Urinary bladder (tissue), 4 donors: ENCODE measurements around the gene F2RL3. TPM values are rescaled to one million over a fixed set of nuclear protein-coding genes. Genes with fewer than 3 reads are reported as not detected.
A peak's percentile ranks its signal among the peaks of the same experiment; 100 is the strongest.

ENCODE experiments used
- DNase-seq: peaks from one replicate; pipeline ENCODE4 v3.0.0-alpha.2; 2015; ENCODE audit errors: extremely low spot score
- H3K27ac ChIP-seq: one replicate; pipeline ENCODE4 v1.5.1; 2013; ENCODE audit warnings: low read depth, mild to moderate bottlenecking, moderate library complexity
- H3K36me3 ChIP-seq: one replicate; pipeline ENCODE4 v1.6.1; 2013; ENCODE audit warnings: mild to moderate bottlenecking, moderate library complexity; ENCODE audit not compliant: insufficient read depth
- H3K4me1 ChIP-seq: one replicate; pipeline ENCODE4 v1.6.1; 2013; ENCODE audit warnings: mild to moderate bottlenecking, moderate library complexity; ENCODE audit not compliant: insufficient read depth
- H3K4me3 ChIP-seq: one replicate; pipeline ENCODE4 v1.5.1; 2013; ENCODE audit warnings: low read depth, low read length
- WGBS: extraction: QIAGEN DNeasy Blood & Tissue Kit; methylation state at CpG from one replicate; pipeline ENCODE4 v1.1.7; 2013; 5-methylcytosine and 5-hydroxymethylcytosine counted together
- polyA plus RNA-seq: library from polyadenylated mRNA; stranded (reverse); fragments of 200-250 nt; gene quantifications from one replicate; pipeline ENCODE4 v1.2.3, GENCODE V29; 2013
- total RNA-seq: library from RNA; depleted of rRNA; stranded (reverse); fragments of >200 nt; gene quantifications from one replicate; pipeline ENCODE4 v1.2.3, GENCODE V29; 2014
- donor health status: healthy with polysubstance abuse.
- donor health status: healthy.

F2RL3 gene
- 0.63 TPM for total RNA-seq
- 5.4 TPM for polyA plus RNA-seq

- Histone ChIP-seq H3K36me3 (no peaks in the 10 kb centered on the region), H3K27ac (no peak within 1 kb of the TSS), H3K4me1 (no peaks in the 10 kb centered on the region), H3K4me3 (peak within 1 kb of the TSS; percentile 5)
- 16% methylated on average over 31 of the region's 31 CpGs for WGBS
- DNase-seq: no peak
Observed at GRCh38 chr19:16888629-16889365, at the start of gene F2RL3. Gene F2RL3 (plus strand): TSS chr19:16888999. CDS start chr19:16889190, 191 bp downstream.

- H3K4me3 ChIP-seq: no peak overlapping the region
- H3K27ac ChIP-seq: no peak overlapping the region
- WGBS: 84% methylated on average over 15 of the region's 15 CpGs
- H3K4me1 ChIP-seq: no peaks in the 10 kb centered on the region
- H3K36me3 ChIP-seq: peaks cover 1% of the 10 kb centered on the region
- no peak for DNase-seq
Observed at GRCh38 chr19:16841391-16841926, 47.3 kb upstream of the F2RL3 start.

- no peaks in the 10 kb centered on the region for H3K4me1 ChIP-seq
- no peak for DNase-seq
- H3K36me3 ChIP-seq: peaks cover 8% of the 10 kb centered on the region
- 96% methylated on average over 16 of the region's 16 CpGs for WGBS
- no peak overlapping the region for H3K27ac ChIP-seq
- no peak overlapping the region for H3K4me3 ChIP-seq
Observed at GRCh38 chr19:16846901-16847300, 41.9 kb upstream of the F2RL3 start.

- Histone ChIP-seq H3K27ac (no peak overlapping the region), H3K36me3 (peaks cover 7% of the 10 kb centered on the region), H3K4me1 (no peaks in the 10 kb centered on the region), H3K4me3 (no peak overlapping the region)
- 95% methylated on average over 6 of the region's 6 CpGs for WGBS
- no peak for DNase-seq
Observed at GRCh38 chr19:16847430-16847829, 41.4 kb upstream of the F2RL3 start.

GRCh38 chr19:16849168-16849567 lies 39.6 kb upstream of the F2RL3 start:
- Histone ChIP-seq H3K4me1 (no peaks in the 10 kb centered on the region), H3K27ac (no peak overlapping the region), H3K4me3 (no peak overlapping the region), H3K36me3 (peaks cover 7% of the 10 kb centered on the region)
- DNase-seq: no peak
- WGBS: 91% methylated on average over 1 of the region's 1 CpG

- H3K27ac ChIP-seq: no peak overlapping the region
- no peaks in the 10 kb centered on the region for H3K4me1 ChIP-seq
- H3K4me3 ChIP-seq: no peak overlapping the region
- no peak for DNase-seq
- peaks cover 7% of the 10 kb centered on the region for H3K36me3 ChIP-seq
- WGBS: 96% methylated on average over 4 of the region's 4 CpGs
Observed at GRCh38 chr19:16850133-16850532, 38.7 kb upstream of the F2RL3 start.

- DNase-seq: no peak
- H3K36me3 ChIP-seq: peaks cover 7% of the 10 kb centered on the region
- H3K4me3 ChIP-seq: no peak overlapping the region
- no peaks in the 10 kb centered on the region for H3K4me1 ChIP-seq
- H3K27ac ChIP-seq: no peak overlapping the region
- WGBS: 93% methylated on average over 33 of the region's 33 CpGs
Observed at GRCh38 chr19:16851031-16851712, 37.6 kb upstream of the F2RL3 start.

GRCh38 chr19:16853066-16853465 lies 35.7 kb upstream of the F2RL3 start:
- peaks cover 2% of the 10 kb centered on the region for H3K36me3 ChIP-seq

GRCh38 chr19:16856091-16856490 lies 32.7 kb upstream of the F2RL3 start:
- WGBS: 91% methylated on average over 9 of the region's 9 CpGs
- no peaks in the 10 kb centered on the region for H3K4me1 ChIP-seq
- H3K36me3 ChIP-seq: peaks cover 2% of the 10 kb centered on the region
- DNase-seq: no peak
- no peak overlapping the region for H3K4me3 ChIP-seq
- no peak overlapping the region for H3K27ac ChIP-seq

More at GRCh38 chr19:16853066-16853465, 35.7 kb upstream of the F2RL3 start:
- Histone ChIP-seq H3K27ac (no peak overlapping the region), H3K4me1 (no peaks in the 10 kb centered on the region), H3K4me3 (no peak overlapping the region)
- DNase-seq: no peak
- WGBS: 93% methylated on average over 7 of the region's 7 CpGs

GRCh38 chr19:16859626-16860025 lies 29.2 kb upstream of the F2RL3 start:
- no peak overlapping the region for H3K4me3 ChIP-seq
- H3K4me1 ChIP-seq: no peaks in the 10 kb centered on the region
- DNase-seq: no peak
- no peak overlapping the region for H3K27ac ChIP-seq
- 95% methylated on average over 7 of the region's 7 CpGs for WGBS
- peaks cover 1% of the 10 kb centered on the region for H3K36me3 ChIP-seq

- peaks cover 1% of the 10 kb centered on the region for H3K36me3 ChIP-seq
- WGBS: 91% methylated on average over 20 of the region's 20 CpGs
- DNase-seq: no peak
- H3K4me1 ChIP-seq: no peaks in the 10 kb centered on the region
- no peak overlapping the region for H3K4me3 ChIP-seq
- no peak overlapping the region for H3K27ac ChIP-seq
Observed at GRCh38 chr19:16860118-16860517, 28.7 kb upstream of the F2RL3 start.

- Histone ChIP-seq H3K4me1 (no peaks in the 10 kb centered on the region), H3K4me3 (no peak overlapping the region), H3K36me3 (peaks cover 1% of the 10 kb centered on the region), H3K27ac (no peak overlapping the region)
- no peak for DNase-seq
- WGBS: 95% methylated on average over 3 of the region's 3 CpGs
Observed at GRCh38 chr19:16861011-16861410, 27.8 kb upstream of the F2RL3 start.

GRCh38 chr19:16861834-16862233 lies 27.0 kb upstream of the F2RL3 start:
- DNase-seq: no peak
- peaks cover 1% of the 10 kb centered on the region for H3K36me3 ChIP-seq
- H3K4me1 ChIP-seq: no peaks in the 10 kb centered on the region
- no peak overlapping the region for H3K4me3 ChIP-seq
- WGBS: 93% methylated on average over 5 of the region's 5 CpGs
- no peak overlapping the region for H3K27ac ChIP-seq

- no peaks in the 10 kb centered on the region for H3K4me1 ChIP-seq
- H3K4me3 ChIP-seq: no peak overlapping the region
- 91% methylated on average over 10 of the region's 10 CpGs for WGBS
- H3K27ac ChIP-seq: no peak overlapping the region
- H3K36me3 ChIP-seq: peaks cover 1% of the 10 kb centered on the region
- no peak for DNase-seq
Observed at GRCh38 chr19:16862826-16863415, 25.9 kb upstream of the F2RL3 start.
